GM19328 (cell line): ENCODE results near the gene ERC1.

ENCODE experiments used
- ATAC-seq: cut with Tn5 transposase; IDR thresholded peaks from one replicate; pipeline ENCODE4 v1.9.1; 2021; ENCODE audit warnings: mild to moderate bottlenecking, moderate library complexity; ENCODE audit not compliant: unreplicated experiment

ERC1 gene

GRCh38 chr12:1499351-1499750 lies 508.3 kb downstream of the ERC1 start:
- ATAC-seq: no peak

GRCh38 chr12:1500095-1500801 lies 509.2 kb downstream of the ERC1 start:
- no peak for ATAC-seq

- no peak for ATAC-seq
These were observed 510.0 kb downstream of the ERC1 start for GRCh38 chr12:1501001-1501400.

GRCh38 chr12:1501695-1502378 lies 510.8 kb downstream of the ERC1 start:
- ATAC-seq: no peak

- no peak for ATAC-seq
These were observed 511.3 kb downstream of the ERC1 start for GRCh38 chr12:1502379-1502720.

- ATAC-seq: no peak
These were observed 511.8 kb downstream of the ERC1 start for GRCh38 chr12:1502831-1503230.

- no peak for ATAC-seq
These were observed 512.3 kb downstream of the ERC1 start for GRCh38 chr12:1503281-1503711.

- no peak for ATAC-seq
These were observed 513.4 kb downstream of the ERC1 start for GRCh38 chr12:1504304-1504894.

GRCh38 chr12:1504895-1505311 lies 513.9 kb downstream of the ERC1 start:
- no peak for ATAC-seq

GRCh38 chr12:1505576-1505975 lies 514.6 kb downstream of the ERC1 start:
- no peak for ATAC-seq

- ATAC-seq: no peak
These were observed 516.3 kb downstream of the ERC1 start for GRCh38 chr12:1507308-1507707.

GRCh38 chr12:1509413-1510052 lies 518.5 kb downstream of the ERC1 start:
- ATAC-seq: no peak

- no peak for ATAC-seq
These were observed 519.2 kb downstream of the ERC1 start for GRCh38 chr12:1510056-1510812.

- no peak for ATAC-seq
These were observed 524.0 kb downstream of the ERC1 start for GRCh38 chr12:1515010-1515409.

GRCh38 chr12:1515428-1515827 lies 524.4 kb downstream of the ERC1 start:
- no peak for ATAC-seq

- ATAC-seq: no peak
These were observed 526.0 kb downstream of the ERC1 start for GRCh38 chr12:1517007-1517406.

- no peak for ATAC-seq
These were observed 526.9 kb downstream of the ERC1 start for GRCh38 chr12:1517734-1518525.

GRCh38 chr12:1518591-1519516 lies 527.8 kb downstream of the ERC1 start:
- no peak for ATAC-seq

- no peak for ATAC-seq
These were observed 528.6 kb downstream of the ERC1 start for GRCh38 chr12:1519642-1520041.
